HG03139 (cell line): ENCODE results near the gene GRAMD1A.
"Not testable (repeated sequence)": the region's sequence is repeated elsewhere in the genome, so short reads cannot be mapped to it uniquely, and the experiment has no call there.

Experiments
- ATAC-seq: cut with Tn5 transposase; IDR thresholded peaks from one replicate; pipeline ENCODE4 v1.9.1; 2021; ENCODE audit not compliant: unreplicated experiment

Gene GRAMD1A

GRCh38 chr19:35000647-35001501, 751 bp downstream of the GRAMD1A start:
- ATAC-seq: no peak

- no peak for ATAC-seq
Measured at GRCh38 chr19:35002037-35002535, 2.0 kb downstream of the GRAMD1A start.

DNA sequence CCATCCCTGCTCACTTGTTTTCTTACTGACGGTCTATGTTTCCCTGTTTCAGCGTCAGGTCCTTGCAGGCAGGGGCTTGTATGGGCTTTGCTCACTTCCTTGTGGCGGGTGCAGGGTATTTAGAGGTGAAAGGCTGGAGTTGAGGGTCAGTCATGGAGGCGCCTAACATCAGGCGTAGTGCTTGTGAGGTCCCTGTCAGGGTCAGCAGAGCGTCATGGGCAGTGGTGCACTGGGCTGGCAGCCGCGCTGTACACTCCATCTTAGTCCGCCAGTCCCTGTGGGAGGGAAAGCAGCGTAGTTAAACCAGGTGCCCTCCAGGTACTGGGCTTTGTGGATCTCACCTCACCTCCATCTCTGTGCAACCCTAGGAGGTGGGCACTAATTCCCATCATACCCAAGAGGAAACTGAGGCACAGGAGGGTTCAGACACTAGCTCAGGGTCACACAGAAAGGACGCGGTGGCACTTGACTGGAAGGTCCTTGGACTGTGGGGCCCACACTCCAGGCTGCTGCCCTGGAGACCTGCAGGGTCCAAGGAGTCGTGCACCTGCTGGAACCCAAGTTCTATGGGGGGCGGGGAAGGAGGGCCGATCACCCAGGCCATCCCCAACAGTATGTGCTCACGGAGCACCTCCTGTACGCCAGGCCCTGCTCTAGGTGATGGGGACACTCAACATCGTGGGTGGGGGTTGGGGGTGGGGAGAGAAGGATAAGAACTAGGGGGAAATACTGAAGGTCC, 4.6 kb downstream of the GRAMD1A start:
- ATAC-seq: no peak

- no peak for ATAC-seq
Measured at GRCh38 chr19:35005256-35005977, 5.3 kb downstream of the GRAMD1A start.

DNA sequence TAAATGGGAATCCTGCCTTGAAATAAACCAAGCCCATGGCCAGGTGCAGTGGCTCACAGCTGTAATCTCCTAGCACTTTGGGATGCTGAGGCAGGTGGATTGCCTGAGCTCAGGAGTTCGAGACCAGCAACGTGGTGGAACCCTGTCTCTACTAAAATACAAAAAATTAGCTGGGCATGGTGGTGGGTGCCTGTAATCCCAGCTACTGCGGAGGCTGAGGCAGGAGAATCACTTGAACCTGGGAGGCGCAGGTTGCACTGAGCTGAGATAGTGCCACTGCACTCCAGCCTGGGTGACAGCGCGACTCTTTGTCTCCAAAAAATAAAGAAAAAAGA, 5.9 kb downstream of the GRAMD1A start:
- not testable (repeated sequence) for ATAC-seq

GRCh38 chr19:35006342-35006998, 6.3 kb downstream of the GRAMD1A start:
- no peak for ATAC-seq

DNA sequence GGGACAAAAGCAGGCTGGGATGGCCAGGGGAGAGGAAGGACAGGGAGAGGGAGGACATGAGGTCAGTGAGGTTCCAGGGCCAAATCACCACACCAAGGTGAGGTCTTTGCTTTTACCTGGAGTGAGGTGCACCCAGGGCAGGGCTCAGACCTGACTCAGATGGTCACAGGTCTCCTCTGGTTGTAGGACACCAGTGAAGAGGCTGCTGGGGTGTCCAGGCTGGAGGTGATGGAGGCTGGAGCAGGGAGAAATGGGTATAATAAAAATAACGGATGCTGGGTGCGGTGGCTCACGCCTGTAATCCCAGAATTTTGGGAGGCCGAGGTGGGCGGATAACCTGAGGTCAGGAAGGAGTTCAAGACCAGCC, 6.9 kb downstream of the GRAMD1A start:
- ATAC-seq: no peak

DNA sequence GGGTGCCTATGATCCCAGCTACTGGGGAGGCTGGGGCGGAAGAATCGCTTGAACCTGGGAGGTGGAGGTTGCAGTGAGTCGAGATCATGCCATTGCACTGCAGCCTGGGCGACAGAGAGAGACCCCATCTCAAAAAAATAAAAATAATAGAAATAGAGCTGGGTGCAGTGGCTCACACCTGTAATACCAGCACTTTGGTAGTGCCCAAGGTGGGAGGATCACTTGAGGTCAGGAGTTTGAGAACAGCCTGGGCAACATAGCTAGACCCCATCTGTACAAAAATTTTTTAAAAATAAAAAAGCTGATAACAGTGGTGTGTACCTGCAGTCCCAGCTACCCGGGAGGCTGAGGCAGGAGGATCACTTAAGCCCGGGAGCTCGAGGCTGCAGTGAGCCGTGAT, 7.3 kb downstream of the GRAMD1A start:
- not testable (repeated sequence) for ATAC-seq

DNA sequence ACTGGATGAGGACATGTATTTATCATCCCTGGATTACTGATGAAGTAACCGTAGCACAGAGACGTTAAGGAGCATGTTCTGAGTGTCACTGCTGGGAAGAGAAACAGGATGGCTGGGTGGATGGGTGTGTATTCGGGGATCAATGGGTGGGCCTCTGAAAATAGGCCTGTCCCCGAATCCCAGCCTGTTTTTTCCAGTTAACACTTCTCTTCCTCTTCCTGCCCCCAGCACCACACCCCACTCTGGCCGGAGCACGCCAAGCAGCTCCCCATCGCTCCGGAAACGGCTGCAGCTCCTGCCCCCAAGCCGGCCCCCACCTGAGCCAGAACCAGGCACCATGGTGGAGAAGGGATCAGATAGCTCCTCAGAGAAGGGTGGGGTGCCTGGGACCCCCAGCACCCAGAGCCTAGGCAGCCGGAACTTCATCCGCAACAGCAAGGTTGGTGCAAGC, 8.8 kb downstream of the GRAMD1A start:
- no peak for ATAC-seq

- ATAC-seq: no peak
Measured at GRCh38 chr19:35009424-35010415, 9.6 kb downstream of the GRAMD1A start.

GRCh38 chr19:35011091-35011689, 11.1 kb downstream of the GRAMD1A start:
- ATAC-seq: no peak

- no peak for ATAC-seq
Measured at GRCh38 chr19:35011737-35012682, 11.9 kb downstream of the GRAMD1A start.

DNA sequence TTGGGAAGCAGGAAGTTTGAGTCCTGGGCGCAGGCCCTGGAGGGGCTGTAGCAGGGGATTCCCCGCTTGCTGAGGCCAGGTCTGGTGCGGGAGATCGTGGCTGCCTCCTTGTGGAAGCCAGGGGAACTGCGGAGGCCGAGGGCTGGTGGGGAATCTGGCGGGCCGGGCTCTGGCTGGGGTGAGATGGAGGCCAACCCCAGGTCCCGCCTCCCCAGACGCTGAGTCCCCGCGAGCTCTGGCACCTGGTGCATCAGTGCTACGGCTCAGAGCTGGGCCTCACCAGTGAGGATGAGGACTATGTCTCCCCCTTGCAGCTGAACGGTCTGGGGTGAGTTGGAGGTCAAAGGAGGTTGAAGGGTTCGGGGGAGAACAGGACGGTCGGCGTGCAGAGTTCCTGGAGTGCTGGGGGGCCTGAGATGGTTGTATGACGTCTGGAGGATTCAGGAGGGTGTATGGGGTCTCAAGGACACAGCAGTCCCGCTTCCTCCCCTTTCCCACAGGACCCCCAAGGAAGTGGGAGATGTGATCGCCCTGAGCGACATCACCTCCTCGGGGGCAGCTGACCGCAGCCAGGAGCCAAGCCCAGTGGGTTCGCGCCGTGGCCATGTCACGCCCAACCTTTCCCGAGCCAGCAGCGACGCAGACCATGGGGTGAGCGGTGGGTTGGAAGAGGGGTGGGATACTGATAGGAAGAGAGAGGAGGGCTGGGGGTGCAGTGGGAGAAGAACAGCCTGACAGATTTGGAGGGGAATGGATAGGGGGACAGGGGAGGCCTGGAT, 13.1 kb downstream of the GRAMD1A start:
- ATAC-seq: no peak

GRCh38 chr19:35013820-35014754, 14.0 kb downstream of the GRAMD1A start:
- ATAC-seq: no peak

DNA sequence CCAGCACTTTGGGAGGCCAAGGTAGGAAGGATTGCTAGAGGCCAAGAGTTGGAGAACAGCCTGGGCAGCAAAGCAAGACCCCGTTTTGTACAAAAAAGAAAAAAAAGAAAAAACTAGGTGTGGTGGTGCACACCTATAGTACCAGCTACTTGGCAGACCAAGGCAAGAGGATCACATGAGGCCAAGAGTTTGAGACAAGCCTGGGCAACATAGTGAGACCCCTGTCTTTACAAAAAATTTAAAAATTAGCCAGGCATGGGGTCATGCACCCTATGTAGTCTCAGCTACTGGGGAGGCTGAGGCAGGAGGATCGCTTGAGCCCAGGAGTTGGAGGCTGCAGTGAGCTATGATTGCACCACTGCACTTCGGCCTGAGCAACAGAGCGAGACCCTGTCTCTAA, 14.7 kb downstream of the GRAMD1A start:
- not testable (repeated sequence) for ATAC-seq

- ATAC-seq: no peak
Measured at GRCh38 chr19:35015270-35015953, 15.3 kb downstream of the GRAMD1A start.
